Nucleus accumbens (tissue), 56 donors: ENCODE results near the gene KCNN2.
"Not testable (repeated sequence)": the region's sequence is repeated elsewhere in the genome, so short reads cannot be mapped to it uniquely, and the experiment has no call there.

Experiments
- DNase-seq, 56 donors: peaks; one replicate each; lab custom pipeline; 2025; lab: John Stamatoyannopoulos, UW

KCNN2 gene

DNA sequence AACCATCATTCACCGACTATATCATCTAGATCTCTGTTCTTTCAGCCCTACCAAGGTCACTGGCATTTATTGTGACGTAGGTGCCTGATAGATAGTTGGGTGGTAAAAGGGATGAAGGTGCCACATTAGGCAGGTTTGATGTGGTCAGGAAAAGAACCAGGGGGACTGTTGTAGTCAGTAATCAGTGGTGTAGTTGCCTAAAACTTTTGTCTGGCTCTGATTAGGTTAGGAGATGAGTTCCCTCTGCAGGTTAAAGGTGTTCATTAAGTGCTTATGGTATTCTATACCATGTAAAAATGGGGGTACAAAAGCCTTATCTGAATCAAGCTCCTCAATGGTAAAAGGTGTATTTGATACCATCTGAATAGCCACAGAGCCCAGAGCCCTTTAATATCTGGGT is 55.6 kb downstream of the KCNN2 start:
- no peak for DNase-seq

DNA sequence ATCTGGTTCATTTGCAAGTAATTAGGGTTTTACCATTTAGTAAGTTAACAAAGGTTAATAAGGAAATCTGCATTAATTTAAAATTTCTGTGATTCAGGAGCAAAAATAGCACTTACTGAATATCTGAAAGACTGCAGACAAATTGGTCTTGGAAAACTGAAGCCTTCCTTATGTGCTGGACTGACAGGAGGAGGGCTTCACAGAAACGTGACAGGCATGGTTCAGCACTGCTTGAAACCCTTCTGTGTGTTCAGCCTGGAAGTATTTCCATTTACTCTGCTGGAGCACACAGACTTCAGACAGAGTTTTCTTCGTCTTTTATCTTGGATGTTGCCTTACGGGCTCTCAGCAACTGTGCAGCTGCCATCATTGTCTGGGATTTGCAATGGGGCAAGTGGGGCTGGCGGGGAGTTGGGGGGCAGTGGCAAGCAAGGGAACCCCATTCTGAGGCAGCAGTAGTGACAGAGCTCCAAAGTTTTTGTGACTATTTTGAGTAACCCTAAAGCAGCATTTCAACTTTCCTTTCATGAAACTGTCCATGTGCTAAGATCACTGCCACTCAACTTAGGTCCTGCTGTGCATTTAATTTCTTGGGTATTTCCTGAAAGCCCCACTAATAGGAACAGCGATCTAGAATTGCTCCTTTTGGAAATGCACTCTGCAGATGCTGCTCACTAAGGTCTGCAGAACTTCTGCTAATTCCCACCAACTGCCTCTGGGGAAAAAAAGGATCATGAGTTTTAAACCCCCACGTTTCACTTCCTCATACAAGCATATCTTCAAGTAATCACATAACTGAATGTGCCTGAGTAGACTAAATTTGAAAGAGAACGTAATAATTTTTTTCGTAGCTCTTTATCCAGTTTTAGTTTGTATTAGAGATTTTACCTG is 56.6 kb downstream of the KCNN2 start:
- DNase-seq = no peak

DNA sequence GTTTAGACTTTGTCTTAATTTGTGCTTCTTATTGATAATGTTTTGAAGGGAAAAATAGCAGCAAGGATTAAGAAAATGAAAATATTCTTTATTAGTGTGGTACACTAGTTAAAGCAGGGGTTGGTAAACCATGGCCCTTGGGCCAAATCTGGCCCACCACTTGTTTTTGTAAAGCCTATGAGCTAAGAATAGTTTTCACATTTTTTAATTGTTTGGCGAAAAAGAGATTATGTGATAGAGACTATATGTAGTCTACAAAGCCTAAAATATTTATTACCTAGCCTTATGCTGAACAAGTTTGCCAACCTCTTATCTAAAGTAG is 57.2 kb downstream of the KCNN2 start:
- DNase-seq = no peak

DNA sequence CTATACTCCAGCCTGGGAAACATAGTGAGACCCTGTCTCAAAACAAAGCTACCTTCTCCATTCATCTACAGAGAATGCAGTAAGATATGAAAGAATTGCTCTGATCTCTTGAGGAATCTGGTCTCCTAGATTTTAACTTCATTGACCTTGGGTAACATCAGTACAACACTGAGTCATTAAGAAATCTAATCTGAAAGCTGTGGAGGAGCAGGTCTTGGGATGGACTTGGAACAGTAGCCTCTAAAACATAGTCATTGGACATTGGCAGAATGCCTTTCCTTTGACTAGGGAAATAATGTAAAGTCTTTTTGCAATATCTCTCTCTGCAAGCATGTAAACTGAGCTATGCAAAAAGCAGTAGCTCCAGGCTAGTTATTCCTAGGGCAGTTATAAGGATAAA is 58.1 kb downstream of the KCNN2 start:
- DNase-seq = no peak

DNA sequence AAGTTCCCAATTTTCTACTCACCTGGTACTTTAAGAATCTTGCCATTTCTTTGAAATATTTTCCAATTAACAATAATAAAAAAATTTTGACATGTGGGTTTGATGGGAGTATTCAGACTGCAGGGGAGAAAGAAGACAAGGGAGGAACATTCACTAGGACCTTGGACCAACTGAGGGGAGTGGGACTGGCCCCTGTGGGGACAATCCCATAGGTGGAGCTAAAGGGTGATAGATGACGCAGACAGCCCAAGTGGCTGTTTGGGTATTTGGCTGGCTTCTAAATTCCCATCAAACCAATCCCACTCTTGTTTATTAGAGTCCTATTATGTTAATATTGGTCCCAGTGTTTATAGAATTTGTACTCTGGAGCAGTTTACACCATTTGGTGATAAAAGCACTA is 65.3 kb downstream of the KCNN2 start:
- DNase-seq = no peak

DNA sequence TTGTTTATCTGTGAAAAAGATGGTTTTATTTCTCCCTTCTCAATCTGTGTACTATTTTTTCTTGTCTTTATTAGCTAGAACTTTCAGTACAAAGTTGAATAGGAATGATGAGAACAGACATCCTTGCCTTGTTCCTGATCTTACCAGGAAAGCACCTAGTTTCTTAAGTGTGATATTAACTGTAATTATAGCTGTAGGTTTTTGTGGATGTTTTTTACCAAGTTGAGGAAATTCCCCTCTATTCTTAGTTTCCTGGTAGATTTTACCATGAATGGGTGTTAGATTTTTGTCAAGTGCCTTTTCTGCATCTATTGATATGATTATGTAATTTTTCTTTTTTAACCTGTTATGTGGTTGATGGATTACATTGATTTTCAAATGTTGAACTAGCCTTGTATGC is 68.7 kb downstream of the KCNN2 start:
- no peak for DNase-seq

DNA sequence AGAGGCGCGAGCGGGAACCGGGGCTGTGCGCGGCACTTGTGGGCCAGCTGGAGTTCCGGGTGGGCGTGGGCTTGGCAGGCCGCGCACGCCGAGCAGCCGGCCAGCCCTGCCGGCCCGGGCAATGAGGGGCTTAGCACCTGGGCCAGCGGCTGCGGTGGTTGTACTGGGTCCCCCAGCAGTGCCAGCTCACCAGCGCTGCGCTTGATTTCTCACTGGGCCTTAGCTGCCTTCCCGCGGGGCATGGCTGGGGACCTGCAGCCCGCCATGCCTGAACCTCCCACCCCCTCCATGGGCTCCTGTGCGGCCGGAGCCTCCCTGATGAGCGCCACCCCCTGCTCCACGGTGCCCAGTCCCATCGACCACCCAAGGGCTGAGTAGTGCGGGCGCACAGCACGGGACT is 70.8 kb downstream of the KCNN2 start:
- DNase-seq = not testable (repeated sequence)

DNA sequence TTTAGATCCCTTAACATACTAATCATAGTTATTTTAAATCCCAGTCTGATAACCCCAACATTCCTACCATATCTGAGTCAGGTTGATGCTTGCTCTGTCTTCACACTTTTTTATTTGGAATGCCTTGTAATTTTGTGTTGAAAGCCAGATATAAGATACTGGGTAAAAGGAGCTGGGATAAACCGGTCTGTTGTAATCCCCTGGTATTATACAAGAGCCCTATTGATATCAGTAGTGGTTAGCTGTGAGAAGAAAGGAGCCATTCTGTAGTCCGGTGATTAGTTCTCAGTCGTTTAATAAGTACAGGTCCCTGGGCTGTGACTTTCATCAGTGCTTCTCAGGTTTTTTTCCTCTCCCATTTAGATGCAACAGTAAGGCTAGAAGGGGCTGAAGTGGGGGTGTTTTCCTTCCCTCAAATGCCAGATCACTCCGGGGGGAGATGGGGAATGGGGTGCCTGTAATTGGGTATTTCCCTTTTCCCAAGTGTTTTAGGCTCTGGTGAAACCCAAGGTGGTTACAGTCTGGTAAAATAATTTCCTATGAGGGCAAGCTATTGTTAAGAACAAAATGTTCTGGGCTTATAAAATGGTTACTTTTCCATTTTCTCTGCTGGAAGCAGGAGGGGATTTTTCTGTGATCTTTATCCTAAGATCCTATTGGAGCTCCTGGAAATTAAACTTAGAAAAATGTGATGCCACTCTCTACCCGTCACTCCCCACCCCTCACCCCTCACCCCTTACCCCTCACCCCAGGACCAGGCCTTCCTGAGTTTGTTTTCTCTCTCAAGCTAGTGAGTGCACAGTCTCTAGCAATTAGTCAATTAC is 72.7 kb downstream of the KCNN2 start:
- no peak for DNase-seq

DNA sequence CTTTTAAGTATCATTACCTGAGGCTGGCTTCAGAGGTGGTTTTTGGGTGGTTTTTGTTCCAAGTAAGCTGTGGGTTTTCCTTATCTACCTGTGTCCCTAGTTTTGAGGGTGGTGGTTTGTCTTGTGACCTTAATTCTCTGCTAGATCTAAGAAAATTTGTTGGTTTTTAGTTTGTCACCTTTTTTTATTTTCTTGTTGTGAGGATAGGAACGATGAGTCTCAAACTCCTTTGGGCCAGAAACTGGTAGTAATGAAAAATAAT is 73.3 kb downstream of the KCNN2 start:
- DNase-seq = no peak

DNA sequence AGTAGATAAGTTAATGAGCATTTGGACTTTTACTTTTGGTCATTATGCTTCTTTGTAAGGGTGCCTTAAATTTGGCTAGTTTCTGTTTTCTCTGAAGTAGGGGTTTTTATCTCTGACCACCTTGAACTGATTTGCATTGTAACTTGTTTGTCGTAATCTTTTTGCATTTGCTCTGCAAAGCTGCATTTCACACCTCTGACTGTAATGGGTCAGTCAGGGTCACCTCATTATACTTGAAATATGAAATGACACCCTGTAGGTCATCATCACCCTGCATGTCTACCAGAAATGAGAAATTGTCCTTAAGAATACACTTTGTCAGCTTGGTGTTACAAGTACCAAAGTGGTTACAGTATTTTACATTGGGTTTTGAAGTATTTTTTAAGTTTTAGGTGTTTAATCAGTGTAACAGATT is 74.0 kb downstream of the KCNN2 start:
- DNase-seq = no peak

DNA sequence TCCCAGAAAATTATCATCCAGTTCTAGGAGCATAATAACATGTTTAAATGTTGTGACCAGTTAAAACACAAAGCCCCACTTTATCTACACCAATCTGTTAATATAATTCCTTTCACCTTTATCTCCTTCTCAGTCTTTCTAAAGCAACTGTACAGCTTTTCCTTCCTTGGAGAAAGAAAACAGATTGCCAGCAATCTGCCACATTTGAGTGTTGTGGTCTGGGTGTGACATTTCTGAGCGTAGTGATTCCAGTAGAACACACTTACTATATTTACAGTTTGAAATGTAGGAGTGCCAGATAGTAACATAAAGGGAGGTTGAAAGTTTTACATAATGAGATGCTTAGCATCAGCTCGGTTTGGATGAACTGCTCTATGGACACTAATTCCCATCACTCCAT is 76.1 kb downstream of the KCNN2 start:
- DNase-seq = no peak

DNA sequence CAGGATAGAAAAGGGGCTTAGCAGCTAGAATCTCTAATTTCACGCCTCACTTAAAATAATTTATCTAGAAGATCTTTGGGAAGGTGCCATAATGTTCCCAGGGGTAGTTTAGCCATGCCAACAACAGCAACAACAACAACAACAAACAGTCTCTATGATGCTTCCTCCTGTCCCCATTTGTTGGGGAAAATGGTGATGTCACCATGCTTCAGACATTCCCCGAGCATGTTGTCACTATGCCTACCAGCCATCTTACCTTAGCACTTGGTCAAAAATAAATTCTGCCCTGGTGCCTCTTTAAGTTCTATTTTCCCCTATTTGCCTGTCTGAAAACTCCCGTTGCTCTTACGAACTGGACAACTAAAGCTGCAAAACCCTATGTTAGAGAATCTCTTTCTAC is 76.6 kb downstream of the KCNN2 start:
- no peak for DNase-seq

DNA sequence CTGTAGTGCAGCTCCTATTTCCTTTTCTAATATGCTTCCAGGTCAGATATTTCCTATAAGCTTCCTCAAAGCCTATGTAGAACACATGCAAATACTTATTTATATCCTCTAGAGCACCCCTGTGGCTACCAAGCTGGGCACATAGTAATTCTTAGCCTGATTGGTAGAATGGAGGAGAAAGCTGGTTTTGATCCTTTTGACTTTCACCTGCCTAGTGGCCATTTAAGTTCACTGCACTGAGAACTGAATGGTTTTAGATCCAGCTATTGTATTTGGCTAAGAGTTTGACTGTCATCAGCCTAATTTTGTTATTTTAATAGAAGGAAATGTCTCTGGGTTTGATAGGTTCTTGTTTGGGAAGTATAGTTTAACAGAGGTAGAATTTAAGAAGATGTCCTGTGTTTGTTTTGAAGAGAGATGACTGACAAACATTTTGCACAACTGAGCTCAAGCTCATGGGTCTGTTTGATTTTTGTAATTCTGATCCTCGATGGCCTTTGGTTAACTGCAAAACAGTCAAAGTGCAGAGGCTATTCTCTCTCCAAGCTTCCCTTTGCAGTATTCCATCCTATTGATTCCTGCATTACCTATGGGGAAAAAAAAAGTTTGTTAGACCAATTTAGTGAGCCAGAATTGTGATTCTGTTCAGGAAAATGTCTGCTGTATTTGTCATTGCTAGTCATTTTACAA is 85.4 kb downstream of the KCNN2 start:
- no peak for DNase-seq

DNA sequence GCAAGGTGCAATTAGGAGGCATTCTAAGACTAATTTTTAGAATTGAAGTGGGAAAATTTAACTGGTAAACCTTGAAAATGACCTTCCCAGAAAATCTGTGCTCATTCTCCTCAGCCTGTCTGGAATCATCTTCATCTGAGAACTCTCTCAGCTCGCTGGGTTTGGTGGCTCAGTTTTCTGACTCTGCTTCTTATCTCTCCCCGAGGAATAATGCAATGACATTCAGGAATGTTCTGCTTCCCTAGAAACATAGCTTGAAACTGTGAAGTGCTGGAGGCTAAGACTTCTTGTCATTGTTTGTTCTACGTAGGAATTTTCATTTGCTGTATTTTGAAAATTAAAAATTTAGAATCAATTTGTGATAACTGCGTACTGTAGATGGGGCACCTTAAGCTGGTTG is 86.6 kb downstream of the KCNN2 start:
- DNase-seq = no peak

DNA sequence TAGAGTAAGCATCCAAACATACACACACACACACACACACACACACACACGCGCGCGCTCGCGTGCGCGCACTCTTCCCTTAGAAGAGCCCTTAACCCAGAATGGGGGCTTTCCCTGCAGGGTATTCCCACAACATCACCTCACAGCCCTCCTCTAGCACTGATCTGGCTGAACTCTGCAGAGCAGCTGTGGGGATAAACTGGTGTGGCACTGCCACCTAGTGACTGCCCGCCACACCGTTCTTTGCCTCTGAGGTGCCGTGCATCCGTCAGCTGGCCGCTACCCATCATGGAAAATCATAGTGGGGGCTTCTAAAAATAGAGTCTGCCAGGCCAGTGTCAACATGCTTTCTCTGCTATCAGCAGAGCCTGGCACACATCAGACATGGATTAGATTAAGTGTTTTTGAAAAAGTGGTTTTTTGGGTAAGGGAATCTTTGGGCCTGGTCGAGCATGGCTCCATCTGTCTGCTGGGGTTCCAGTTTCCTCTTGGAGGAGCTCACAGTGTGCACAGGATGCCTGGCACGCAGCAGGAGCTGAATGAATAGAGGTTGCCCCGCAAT is 88.1 kb downstream of the KCNN2 start:
- DNase-seq = peak in 54 of 56 donors; percentile 1 to 85 (median 59)

DNA sequence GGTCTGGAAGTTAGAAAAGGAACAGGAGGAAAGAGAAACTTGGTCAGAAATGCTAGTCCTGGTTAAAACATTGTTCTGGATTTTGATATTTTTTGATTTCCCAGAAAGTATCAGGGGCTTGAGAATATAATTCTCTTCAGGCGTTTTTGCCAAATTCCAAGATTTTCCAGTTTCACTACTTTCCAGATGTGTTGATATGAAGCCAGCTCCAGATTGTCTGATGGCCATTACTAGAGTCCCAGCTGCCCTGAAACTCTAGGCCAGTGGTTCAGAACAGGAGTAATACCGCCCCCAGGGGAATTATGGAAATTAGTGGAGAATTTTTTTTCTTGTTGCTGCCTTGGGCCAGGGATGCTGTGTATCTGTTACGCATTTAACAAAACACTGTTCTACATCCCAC is 88.6 kb downstream of the KCNN2 start:
- no peak for DNase-seq

DNA sequence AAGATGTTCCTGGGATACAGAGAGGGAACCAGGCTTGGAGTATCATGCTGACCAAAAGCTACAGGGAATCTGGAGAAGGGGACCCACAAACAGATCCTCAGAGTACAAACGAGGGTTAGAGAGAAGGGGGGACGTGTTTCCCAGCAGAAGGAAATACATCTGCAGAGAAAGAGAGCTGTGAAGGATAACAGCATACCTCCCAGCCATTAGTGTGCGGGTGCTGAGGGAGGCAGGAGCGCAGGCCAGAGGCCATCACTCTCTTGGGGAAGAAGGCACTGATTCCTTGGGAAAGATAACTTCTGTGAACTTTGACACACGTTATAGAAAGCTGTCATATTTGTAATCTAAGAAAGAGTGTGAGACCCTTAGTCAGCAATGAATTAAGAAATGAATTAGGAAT is 96.9 kb downstream of the KCNN2 start:
- DNase-seq = no peak

DNA sequence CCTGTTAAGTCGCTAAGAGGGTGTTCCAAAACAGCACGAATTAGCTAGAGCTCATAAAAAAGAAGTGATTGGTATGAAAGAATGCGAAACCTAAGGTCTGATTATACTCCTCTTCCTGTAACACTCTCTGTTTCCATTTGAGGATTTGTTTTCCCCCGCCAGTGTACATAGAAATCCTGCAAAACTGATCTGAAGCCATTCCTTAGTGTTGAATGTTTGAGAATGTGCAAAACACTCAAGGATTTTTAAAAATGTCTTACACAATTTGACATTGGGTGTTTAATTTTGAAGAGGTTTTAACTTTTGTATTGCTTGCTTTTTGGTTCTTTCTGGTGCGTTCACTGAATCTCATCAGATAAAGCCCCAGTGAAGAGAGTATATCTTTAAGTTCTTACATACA is 105.3 kb downstream of the KCNN2 start:
- no peak for DNase-seq

DNA sequence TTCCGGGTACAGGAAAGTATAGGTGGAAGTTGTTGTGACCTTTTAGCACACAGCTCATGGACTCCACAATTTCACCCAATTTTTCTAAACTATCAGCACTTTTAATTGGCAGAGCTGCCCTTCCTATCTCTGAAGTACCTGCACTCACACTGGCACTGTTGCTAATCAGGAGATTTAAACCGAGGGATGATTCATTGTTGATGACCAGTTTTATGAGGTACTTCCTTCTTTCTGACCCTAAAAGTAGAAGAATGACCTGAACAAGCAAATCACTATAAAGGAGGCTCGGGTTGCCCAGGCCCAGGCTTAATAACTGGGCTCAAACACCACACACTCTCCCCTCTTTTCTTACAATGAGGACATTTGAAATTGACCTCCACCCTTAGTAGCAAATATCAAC is 105.9 kb downstream of the KCNN2 start:
- no peak for DNase-seq

DNA sequence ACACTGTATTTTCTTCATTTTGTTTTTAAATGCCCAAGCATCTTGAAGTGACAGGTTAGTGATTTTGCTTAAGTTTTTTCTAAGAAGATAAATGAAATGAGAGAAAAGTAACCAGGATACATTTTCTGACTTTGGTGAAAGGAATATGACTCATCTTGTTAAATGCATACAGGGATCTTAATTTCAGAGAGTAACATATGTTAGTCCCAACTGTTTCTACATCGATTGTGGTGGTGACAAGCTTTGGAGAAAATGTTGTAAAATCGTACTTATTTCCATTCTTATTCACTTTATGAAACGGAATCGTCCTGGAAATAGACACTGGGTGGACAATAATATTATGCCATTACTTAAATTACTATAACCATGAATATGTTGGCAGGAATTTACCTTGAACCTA is 107.5 kb downstream of the KCNN2 start:
- no peak for DNase-seq

DNA sequence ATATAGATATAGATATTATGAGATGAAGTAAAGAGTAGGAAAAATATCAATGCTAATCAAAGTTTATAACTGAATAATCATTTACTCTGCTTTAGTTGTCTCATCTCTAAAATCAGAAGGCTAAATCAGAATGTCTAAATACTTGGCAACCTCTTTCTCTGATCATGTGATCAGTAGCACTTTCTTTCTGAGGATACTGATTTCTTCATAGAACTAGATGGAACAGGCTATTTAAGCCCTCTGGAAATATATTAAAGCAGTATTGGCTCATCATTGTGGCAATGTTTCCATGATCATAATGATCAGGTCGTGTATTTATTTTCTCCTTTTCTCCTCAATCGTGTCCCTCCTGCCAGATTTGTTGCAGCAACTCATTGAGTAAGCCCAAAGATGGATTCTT is 109.7 kb downstream of the KCNN2 start:
- no peak for DNase-seq
